ENCODE results near the gene MED12L.

MED12L gene

GRCh38 chr3:151372063-151372820, 286.8 kb downstream of the MED12L start:
- H3K79me2 ChIP-seq (ENCODE audit: control insufficient read depth, insufficient read depth, low read length, unreplicated experiment), result no peaks in the 10 kb centered on the region
- peak overlapping the region; percentile 57 for H2AFZ ChIP-seq (ENCODE audit: low read length, unreplicated experiment)
- H3K4me1 ChIP-seq (ENCODE audit: control insufficient read depth, insufficient read depth, low read length, unreplicated experiment), result peaks cover 14% of the 10 kb centered on the region
- no peaks in the 10 kb centered on the region for H3K27me3 ChIP-seq (ENCODE audit: insufficient read depth, low read length)
- peak overlapping the region; percentile 65 for H3K27ac ChIP-seq (ENCODE audit: low read depth, low read length)
- peak overlapping the region; percentile 9; the same call in 1 of the 2 replicates for H3K4me3 ChIP-seq (ENCODE audit: low read depth, low read length)
- H3K36me3 ChIP-seq (ENCODE audit: insufficient read depth, low read length), result no peaks in the 10 kb centered on the region

GRCh38 chr3:151377768-151378385, 292.4 kb downstream of the MED12L start:
- no peaks in the 10 kb centered on the region for H3K36me3 ChIP-seq (ENCODE audit: insufficient read depth, low read length)
- no peaks in the 10 kb centered on the region for H3K79me2 ChIP-seq (ENCODE audit: control insufficient read depth, insufficient read depth, low read length, unreplicated experiment)
- H3K27ac ChIP-seq (ENCODE audit: low read depth, low read length), result no peak overlapping the region
- peaks cover 2% of the 10 kb centered on the region for H3K4me1 ChIP-seq (ENCODE audit: control insufficient read depth, insufficient read depth, low read length, unreplicated experiment)
- H2AFZ ChIP-seq (ENCODE audit: low read length, unreplicated experiment), result no peak overlapping the region
- H3K27me3 ChIP-seq (ENCODE audit: insufficient read depth, low read length), result no peaks in the 10 kb centered on the region
- no peak overlapping the region for H3K4me3 ChIP-seq (ENCODE audit: low read depth, low read length)

- H2AFZ ChIP-seq (ENCODE audit: low read length, unreplicated experiment), result no peak overlapping the region
- H3K27ac ChIP-seq (ENCODE audit: low read depth, low read length), result no peak overlapping the region
- H3K36me3 ChIP-seq (ENCODE audit: insufficient read depth, low read length), result no peaks in the 10 kb centered on the region
- H3K79me2 ChIP-seq (ENCODE audit: control insufficient read depth, insufficient read depth, low read length, unreplicated experiment), result no peaks in the 10 kb centered on the region
- H3K27me3 ChIP-seq (ENCODE audit: insufficient read depth, low read length), result no peaks in the 10 kb centered on the region
- H3K4me3 ChIP-seq (ENCODE audit: low read depth, low read length), result no peak overlapping the region
- peaks cover 10% of the 10 kb centered on the region for H3K4me1 ChIP-seq (ENCODE audit: control insufficient read depth, insufficient read depth, low read length, unreplicated experiment)
Observed at GRCh38 chr3:151379083-151379734, 293.7 kb downstream of the MED12L start.

GRCh38 chr3:151382671-151383070, 297.2 kb downstream of the MED12L start:
- Histone ChIP-seq H3K36me3 (ENCODE audit: insufficient read depth, low read length) (no peaks in the 10 kb centered on the region), H3K27me3 (ENCODE audit: insufficient read depth, low read length) (no peaks in the 10 kb centered on the region), H3K4me1 (ENCODE audit: control insufficient read depth, insufficient read depth, low read length, unreplicated experiment) (peaks cover 15% of the 10 kb centered on the region), H3K79me2 (ENCODE audit: control insufficient read depth, insufficient read depth, low read length, unreplicated experiment) (no peaks in the 10 kb centered on the region), H3K27ac (ENCODE audit: low read depth, low read length) (no peak overlapping the region), H2AFZ (ENCODE audit: low read length, unreplicated experiment) (peak overlapping the region; percentile 86), H3K4me3 (ENCODE audit: low read depth, low read length) (no peak overlapping the region)

- H3K36me3 ChIP-seq (ENCODE audit: insufficient read depth, low read length), result no peaks in the 10 kb centered on the region
- peak overlapping the region; percentile 86 for H2AFZ ChIP-seq (ENCODE audit: low read length, unreplicated experiment)
- no peak overlapping the region for H3K27ac ChIP-seq (ENCODE audit: low read depth, low read length)
- no peaks in the 10 kb centered on the region for H3K27me3 ChIP-seq (ENCODE audit: insufficient read depth, low read length)
- H3K4me1 ChIP-seq (ENCODE audit: control insufficient read depth, insufficient read depth, low read length, unreplicated experiment), result peaks cover 15% of the 10 kb centered on the region
- no peaks in the 10 kb centered on the region for H3K79me2 ChIP-seq (ENCODE audit: control insufficient read depth, insufficient read depth, low read length, unreplicated experiment)
- peak overlapping the region; percentile 76; the same call in 1 of the 2 replicates for H3K4me3 ChIP-seq (ENCODE audit: low read depth, low read length)
Observed at GRCh38 chr3:151383111-151383510, 297.6 kb downstream of the MED12L start.

- peak overlapping the region; percentile 86 for H2AFZ ChIP-seq (ENCODE audit: low read length, unreplicated experiment)
Observed at GRCh38 chr3:151383956-151384355, 298.5 kb downstream of the MED12L start.

GRCh38 chr3:151384741-151385174, 299.3 kb downstream of the MED12L start, which contains the start of gene P2RY12:
TSS of gene P2RY12 (minus strand) at chr3:151384753. CDS start at chr3:151338845, 45,908 bp downstream.
- H2AFZ ChIP-seq (ENCODE audit: low read length, unreplicated experiment), result peak within 1 kb of the TSS; percentile 100
- H3K27me3 ChIP-seq (ENCODE audit: insufficient read depth, low read length), result no peaks in the 10 kb centered on the region
- peaks cover 15% of the 10 kb centered on the region for H3K4me1 ChIP-seq (ENCODE audit: control insufficient read depth, insufficient read depth, low read length, unreplicated experiment)
- no peak within 1 kb of the TSS for H3K27ac ChIP-seq (ENCODE audit: low read depth, low read length)
- no peaks in the 10 kb centered on the region for H3K79me2 ChIP-seq (ENCODE audit: control insufficient read depth, insufficient read depth, low read length, unreplicated experiment)
- H3K4me3 ChIP-seq (ENCODE audit: low read depth, low read length), result peak within 1 kb of the TSS; percentile 76
- H3K36me3 ChIP-seq (ENCODE audit: insufficient read depth, low read length), result no peaks in the 10 kb centered on the region

More at GRCh38 chr3:151383956-151384355, 298.5 kb downstream of the MED12L start:
- no peaks in the 10 kb centered on the region for H3K27me3 ChIP-seq (ENCODE audit: insufficient read depth, low read length)
- H3K79me2 ChIP-seq (ENCODE audit: control insufficient read depth, insufficient read depth, low read length, unreplicated experiment), result no peaks in the 10 kb centered on the region
- no peak overlapping the region for H3K27ac ChIP-seq (ENCODE audit: low read depth, low read length)
- peaks cover 15% of the 10 kb centered on the region for H3K4me1 ChIP-seq (ENCODE audit: control insufficient read depth, insufficient read depth, low read length, unreplicated experiment)
- no peaks in the 10 kb centered on the region for H3K36me3 ChIP-seq (ENCODE audit: insufficient read depth, low read length)
- H3K4me3 ChIP-seq (ENCODE audit: low read depth, low read length), result peak overlapping the region; percentile 76

- Histone ChIP-seq H3K27me3 (ENCODE audit: insufficient read depth, low read length) (no peaks in the 10 kb centered on the region), H3K27ac (ENCODE audit: low read depth, low read length) (no peak overlapping the region), H3K36me3 (ENCODE audit: insufficient read depth, low read length) (no peaks in the 10 kb centered on the region), H3K4me1 (ENCODE audit: control insufficient read depth, insufficient read depth, low read length, unreplicated experiment) (peaks cover 15% of the 10 kb centered on the region), H2AFZ (ENCODE audit: low read length, unreplicated experiment) (peak overlapping the region; percentile 40), H3K4me3 (ENCODE audit: low read depth, low read length) (no peak overlapping the region), H3K79me2 (ENCODE audit: control insufficient read depth, insufficient read depth, low read length, unreplicated experiment) (no peaks in the 10 kb centered on the region)
Observed at GRCh38 chr3:151386056-151386455, 300.6 kb downstream of the MED12L start.

GRCh38 chr3:151387432-151387831, 302.0 kb downstream of the MED12L start:
- Histone ChIP-seq H3K27me3 (ENCODE audit: insufficient read depth, low read length) (no peaks in the 10 kb centered on the region), H3K27ac (ENCODE audit: low read depth, low read length) (no peak overlapping the region), H3K36me3 (ENCODE audit: insufficient read depth, low read length) (no peaks in the 10 kb centered on the region), H2AFZ (ENCODE audit: low read length, unreplicated experiment) (no peak overlapping the region), H3K79me2 (ENCODE audit: control insufficient read depth, insufficient read depth, low read length, unreplicated experiment) (no peaks in the 10 kb centered on the region), H3K4me3 (ENCODE audit: low read depth, low read length) (no peak overlapping the region), H3K4me1 (ENCODE audit: control insufficient read depth, insufficient read depth, low read length, unreplicated experiment) (peaks cover 15% of the 10 kb centered on the region)

- no peak overlapping the region for H3K4me3 ChIP-seq (ENCODE audit: low read depth, low read length)
- no peak overlapping the region for H3K27ac ChIP-seq (ENCODE audit: low read depth, low read length)
- H3K36me3 ChIP-seq (ENCODE audit: insufficient read depth, low read length), result no peaks in the 10 kb centered on the region
- no peaks in the 10 kb centered on the region for H3K27me3 ChIP-seq (ENCODE audit: insufficient read depth, low read length)
- no peaks in the 10 kb centered on the region for H3K79me2 ChIP-seq (ENCODE audit: control insufficient read depth, insufficient read depth, low read length, unreplicated experiment)
- H2AFZ ChIP-seq (ENCODE audit: low read length, unreplicated experiment), result no peak overlapping the region
- H3K4me1 ChIP-seq (ENCODE audit: control insufficient read depth, insufficient read depth, low read length, unreplicated experiment), result peaks cover 14% of the 10 kb centered on the region
Observed at GRCh38 chr3:151387842-151388241, 302.4 kb downstream of the MED12L start.

Data from ACC112 (cell line).